NCI-H2029 treated with DMSO at 0.1 percent for 48 hours (cell line): ENCODE data around the gene TPRA1.
A peak's percentile ranks its signal among the peaks of the same experiment; 100 is the strongest.
"Not testable (repeated sequence)": the region's sequence is repeated elsewhere in the genome, so short reads cannot be mapped to it uniquely, and the experiment has no call there.

Source experiments
- DNase-seq: peaks from one replicate; lab custom pipeline; 2025; lab: John Stamatoyannopoulos, UW

Gene TPRA1

DNA sequence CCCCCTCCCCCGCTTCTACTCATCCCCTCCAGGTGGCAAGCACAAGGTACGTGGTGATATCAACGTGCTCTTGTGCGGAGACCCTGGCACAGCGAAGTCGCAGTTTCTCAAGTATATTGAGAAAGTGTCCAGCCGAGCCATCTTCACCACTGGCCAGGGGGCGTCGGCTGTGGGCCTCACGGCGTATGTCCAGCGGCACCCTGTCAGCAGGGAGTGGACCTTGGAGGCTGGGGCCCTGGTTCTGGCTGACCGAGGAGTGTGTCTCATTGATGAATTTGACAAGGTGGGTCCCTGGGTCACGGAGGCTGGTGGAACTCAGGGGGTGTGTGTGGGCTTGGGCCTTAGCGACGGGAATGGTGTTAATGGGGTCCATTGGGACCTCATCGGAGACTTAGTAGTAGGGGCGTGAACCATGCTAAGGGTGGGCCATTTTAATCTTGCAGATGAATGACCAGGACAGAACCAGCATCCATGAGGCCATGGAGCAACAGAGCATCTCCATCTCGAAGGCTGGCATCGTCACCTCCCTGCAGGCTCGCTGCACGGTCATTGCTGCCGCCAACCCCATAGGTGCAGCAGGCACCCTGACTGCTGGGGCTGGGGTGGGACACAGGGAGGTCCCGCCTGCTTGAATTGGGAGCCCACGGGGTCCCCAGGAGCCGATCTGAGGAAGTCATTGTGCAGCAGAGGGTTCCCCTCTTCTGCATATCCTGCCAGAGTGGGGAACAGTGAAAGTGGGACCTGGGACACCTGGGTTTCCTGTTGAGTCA lies 26.5 kb upstream of the TPRA1 start:
- no peak for DNase-seq

DNA sequence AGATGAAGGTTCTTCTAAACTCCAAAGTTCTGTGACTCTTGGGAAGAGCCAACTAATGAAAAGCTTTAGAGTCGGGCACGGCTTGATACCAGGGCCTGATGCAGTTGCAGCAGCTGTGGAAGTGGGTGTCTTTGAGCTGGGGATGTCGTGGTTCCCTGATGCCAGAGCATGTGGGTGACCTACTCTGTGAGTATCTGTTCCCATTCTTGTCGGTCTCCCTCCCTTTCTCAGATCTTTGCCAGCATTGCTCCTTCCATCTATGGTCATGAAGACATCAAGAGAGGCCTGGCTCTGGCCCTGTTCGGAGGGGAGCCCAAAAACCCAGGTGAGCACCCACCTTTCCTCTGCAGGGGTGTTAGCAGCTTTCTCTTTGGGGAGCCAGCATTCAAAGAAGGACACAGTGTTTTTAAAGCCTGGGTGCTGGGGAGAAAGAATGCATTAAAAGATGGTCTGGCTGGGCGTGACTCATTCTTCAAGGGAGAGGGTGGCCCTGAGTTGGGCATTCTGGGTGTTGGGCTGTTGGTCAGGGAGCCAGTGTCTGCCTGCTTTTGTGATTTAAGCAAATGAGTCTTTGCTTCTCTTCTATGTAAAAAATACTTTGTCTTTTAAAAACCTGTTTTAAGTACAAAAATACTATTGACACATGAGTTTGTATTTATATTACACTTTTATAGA lies 25.2 kb upstream of the TPRA1 start:
- no peak for DNase-seq

DNA sequence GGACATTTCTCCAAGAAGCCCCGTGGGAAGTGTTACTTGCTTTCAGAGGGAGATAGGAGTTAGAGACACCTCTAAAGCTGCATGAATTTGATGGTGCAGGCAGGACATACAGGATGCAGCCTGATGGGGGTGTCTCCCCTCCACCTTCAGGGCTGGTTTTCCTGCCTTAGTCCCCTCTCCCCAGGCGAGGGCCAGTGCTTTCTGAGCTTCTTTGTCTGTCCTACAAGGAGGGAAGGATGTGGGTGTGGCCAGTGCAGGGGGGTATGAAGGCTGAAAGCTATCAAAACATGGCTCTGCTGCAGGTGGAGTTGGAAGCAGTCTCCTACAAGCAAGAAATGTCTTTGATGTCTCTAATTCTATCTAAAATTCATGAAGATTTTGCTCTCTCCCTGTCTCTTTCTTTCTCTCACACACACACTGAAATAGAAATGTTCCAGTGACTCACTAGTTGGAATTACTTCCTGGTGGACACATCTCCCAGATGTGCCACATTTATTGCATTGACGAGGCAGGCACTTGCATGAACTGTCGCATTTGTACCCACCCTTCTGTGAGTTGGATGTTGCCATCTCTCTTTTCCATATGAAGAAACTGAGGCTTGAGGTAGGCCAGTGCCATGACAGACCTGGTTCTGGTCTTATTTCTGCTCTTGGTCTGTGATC lies 24.5 kb upstream of the TPRA1 start:
- no peak for DNase-seq

DNA sequence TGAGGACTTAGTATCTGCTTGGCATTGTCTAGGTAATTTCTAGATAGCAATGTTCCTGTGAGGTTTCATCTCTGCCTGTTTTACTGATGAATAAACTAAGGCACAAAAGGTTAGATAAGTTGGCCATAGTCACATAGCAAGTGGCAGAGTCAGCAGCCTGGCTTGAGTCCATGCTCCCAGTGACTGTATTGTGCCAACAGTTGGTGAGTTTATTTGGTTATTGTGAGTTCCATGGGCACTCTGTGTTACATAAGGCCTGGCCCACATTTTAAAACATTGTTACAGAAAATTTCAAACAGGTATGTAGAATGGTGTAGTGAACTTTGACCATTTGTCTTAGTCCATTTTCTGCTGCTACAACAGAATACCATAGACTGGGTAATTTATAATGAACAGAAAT lies 22.9 kb upstream of the TPRA1 start:
- DNase-seq: no peak

DNA sequence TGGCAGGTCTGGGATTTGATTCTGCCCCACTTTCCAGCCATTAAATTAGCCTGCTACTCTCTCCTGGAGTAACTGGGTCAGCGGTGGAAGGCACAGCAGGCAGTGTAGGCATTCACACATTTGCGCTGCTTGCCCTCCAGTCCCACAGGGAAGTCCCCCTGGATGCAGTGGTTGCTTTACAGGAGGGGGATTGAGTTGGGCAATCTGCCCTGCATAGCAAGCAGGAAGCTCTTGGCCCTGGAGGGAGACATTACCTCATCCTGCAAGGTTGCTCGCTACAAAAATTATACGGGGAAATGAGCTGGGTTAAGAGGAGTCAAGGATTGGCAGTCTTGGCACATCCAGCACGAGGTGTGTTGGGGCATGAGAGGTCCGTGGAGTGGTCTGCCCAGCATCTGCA lies 22.4 kb upstream of the TPRA1 start:
- DNase-seq: peak; percentile 83

DNA sequence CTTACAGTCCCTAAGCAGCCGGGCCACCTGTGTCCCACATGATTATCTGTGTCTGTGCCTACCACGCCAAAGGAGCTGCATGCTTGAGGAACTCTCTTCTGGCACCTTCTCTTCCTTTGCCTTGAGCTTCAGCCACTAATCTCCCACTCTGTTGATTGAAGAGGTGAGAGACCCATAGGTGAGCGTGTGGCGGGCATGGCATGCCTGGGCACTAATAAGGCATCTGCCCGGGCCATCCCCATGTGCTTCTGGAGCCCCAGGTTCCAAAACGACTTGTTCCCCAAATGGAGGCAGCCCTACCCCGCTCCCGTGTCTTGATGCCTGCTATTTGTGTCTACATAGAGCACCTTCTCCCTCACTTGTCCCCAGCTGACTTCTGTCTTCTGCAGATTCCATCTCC lies 20.7 kb upstream of the TPRA1 start:
- DNase-seq: no peak

DNA sequence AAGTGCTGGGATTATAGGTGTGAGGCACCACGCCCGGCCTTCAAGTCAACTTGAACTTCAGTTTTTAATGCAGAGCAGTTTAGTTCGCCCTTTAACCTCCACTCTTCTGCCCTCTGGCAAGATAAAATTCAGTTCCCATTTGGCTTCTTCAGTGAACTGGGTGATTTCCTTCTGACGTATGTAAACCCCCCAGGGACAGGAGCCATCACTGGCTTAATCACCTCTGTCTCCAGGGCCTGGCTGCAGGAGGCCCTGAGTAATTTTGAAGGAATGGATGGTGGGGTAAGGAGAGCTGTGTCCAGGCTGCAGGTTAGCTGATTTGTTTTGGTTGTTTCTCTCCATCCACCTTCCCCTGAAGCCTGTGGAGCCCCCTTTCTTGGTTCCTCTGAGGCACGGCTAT lies 19.6 kb upstream of the TPRA1 start:
- DNase-seq: no peak

DNA sequence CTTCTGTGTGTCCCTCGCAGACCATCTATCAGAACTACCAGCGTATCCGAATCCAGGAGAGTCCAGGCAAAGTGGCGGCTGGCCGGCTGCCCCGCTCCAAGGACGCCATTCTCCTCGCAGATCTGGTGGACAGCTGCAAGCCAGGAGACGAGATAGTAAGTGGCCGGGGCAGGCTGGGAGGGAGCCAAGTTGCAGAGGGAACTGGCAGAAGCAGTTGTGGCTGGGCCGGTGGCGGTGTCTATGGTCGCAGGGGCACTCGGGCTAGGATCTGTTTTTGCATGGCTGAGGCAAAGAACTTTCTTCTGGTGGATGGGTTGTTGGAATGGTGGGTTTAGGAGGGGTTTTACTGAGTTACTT lies 17.8 kb upstream of the TPRA1 start:
- DNase-seq: no peak

DNA sequence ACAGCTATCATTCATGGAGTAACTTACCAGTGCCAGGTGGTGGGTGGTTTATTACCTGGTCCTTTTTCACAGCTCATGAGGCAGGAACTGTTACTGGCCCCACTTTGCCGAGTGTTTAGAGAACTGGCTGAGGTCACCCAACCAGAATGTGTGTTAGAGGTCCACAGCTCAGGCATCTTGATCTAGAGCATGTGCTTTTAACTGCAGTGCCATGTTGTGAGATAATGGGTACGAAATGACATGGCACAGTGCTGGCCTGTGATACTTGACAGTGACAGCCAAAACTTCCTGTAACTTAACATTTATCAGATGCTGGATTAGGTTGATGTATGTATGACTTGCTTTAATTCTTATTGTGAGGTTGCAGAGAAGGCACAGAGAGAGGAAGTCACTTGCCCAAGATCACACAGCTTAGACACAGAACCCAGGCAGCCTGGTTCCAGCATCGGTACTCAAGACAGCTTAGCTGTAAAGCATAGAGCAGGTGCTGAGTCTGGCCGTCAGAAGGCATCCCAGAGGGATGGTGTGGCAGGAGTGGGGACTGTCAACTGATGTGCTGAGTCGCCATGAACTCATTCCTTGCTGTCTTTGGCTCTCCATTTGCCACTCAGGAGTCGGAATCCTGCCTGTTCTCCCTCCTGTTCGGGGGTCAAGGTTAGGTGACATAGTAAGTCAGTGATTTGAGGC lies 17.3 kb upstream of the TPRA1 start:
- DNase-seq: no peak

DNA sequence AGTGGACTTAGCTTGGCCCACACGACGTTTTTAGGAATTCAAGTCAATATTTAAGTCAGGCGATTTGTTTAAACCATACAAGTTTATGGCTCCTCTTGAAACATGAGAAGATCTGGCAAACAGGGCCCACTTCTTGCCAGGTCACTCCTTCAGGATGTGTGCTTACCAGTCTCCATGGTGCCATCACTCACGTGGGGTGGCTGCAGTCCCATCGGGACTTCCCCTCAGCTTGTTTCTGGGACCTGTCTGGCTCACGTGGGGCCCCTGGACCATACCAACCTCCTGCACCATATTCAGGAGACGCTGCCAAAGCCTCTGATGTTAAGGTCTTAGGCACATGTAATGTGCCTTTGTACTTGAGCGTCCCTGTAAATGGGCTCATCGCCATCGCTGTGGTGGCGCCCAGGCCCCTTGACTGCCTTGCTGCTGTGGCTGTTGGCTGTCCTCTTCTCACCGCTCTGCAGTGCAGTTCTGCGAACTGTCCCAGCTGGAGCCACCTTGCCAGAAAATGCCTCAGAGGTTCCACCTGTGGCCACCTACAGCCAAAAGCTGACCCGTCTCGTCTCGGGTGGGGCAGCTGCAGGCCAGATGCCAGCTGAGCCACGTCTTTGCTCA lies 16.6 kb upstream of the TPRA1 start:
- DNase-seq: peak; percentile 82

DNA sequence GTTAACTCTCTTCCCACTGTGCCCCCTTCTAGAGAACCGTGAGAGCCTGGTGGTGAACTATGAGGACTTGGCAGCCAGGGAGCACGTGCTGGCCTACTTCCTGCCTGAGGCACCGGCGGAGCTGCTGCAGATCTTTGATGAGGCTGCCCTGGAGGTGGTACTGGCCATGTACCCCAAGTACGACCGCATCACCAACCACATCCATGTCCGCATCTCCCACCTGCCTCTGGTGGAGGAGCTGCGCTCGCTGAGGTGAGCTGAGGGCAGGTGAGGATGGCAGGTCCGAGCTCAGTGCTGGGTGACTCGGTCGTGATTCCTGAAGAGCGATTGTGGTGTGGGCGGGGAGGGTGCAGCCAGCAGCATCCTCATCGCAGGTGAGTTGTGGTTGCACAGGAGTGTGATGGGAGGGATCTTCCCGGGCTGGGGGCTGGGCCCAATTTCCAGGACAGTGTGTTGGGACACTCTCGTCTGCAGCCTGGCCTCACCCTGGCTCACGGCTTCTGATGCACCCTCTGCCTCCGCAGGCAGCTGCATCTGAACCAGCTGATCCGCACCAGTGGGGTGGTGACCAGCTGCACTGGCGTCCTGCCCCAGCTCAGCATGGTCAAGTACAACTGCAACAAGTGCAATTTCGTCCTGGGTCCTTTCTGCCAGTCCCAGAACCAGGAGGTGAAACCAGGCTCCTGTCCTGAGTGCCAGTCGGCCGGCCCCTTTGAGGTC lies 15.7 kb upstream of the TPRA1 start:
- no peak for DNase-seq

DNA sequence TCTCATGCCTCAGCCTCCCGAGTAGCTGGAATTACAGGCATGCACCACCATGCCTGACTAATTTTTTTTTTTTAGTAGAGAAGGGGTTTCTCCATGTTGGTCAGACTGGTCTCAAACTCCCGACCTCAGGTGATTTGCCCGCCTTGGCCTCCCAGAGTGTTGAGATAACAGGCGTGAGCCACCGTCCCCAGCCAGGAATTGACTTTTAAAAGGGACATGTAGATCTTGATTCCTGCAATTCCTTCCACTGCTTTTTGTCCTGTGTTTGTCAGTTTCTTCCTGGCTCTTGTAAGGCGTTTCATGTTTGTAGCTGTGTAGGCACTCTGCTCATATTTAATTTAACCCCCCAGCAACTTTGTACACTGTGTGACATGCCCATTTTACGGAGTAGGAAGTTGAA lies 15.0 kb upstream of the TPRA1 start:
- DNase-seq: not testable (repeated sequence)

DNA sequence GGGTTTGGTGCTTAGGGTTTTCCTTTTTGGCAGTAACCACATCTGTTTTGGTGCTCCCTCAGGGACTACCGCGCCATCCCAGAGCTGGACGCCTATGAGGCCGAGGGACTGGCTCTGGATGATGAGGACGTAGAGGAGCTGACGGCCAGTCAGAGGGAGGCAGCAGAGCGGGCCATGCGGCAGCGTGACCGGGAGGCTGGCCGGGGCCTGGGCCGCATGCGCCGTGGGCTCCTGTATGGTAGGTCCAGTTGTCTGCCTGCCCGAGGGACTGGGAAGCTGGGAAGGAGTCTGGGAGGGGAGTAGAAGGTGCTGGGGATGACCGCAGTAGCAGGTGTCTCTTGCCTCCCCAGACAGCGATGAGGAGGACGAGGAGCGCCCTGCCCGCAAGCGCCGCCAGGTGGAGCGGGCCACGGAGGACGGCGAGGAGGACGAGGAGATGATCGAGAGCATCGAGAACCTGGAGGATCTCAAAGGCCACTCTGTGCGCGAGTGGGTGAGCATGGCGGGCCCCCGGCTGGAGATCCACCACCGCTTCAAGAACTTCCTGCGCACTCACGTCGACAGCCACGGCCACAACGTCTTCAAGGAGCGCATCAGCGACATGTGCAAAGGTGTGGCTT lies 14.1 kb upstream of the TPRA1 start:
- DNase-seq: no peak

DNA sequence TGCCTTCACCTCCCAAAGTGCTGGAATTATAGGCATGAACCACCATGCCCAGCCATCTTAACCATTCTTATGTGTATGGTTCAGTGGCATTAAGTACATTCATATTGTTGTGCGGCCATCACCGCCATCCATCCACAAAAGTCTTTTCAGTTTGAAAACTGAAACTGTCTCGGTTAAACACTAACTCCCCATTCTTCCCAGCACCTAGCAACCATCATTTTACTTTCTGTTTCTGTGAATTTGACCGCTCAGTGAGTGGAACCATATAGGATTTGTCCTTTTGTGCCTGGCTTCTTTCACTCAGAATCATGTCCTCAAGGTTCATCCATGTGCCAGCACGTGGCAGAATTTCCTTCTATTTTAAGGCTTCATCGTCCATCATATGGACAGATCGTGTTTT lies 13.5 kb upstream of the TPRA1 start:
- DNase-seq: no peak

DNA sequence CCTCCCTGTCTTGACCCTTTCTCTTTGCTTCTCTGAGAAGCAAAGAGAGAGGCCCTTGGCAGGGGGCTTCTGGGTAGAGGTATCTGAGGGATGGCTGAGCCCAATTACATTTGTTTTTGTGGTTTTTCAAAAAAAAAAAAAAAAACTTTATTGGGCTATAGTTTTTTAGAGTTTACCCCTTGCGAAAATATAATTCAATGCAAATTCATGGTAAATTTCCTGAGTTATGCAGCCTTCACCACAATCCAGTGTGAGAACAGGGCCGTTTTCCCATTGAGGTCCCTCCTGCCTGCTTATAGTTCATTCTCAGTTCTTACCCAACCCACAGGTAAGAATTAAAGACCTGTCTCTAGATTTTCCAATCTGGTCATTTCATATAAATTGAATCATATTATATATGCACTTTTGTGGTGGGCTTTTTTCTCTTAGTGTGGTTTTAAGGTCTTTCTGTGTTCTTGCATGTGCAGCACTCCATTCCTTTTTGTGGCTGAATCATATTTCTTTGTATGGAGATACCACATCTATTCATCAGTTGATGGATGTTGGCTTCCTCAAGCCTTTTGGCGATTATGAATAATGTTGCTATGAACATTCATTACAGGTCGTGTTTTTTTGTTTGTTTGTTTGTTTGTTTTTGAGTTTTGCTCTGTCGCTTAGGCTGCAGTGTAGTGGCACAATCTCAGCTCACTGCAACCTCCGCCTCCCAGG lies 10.4 kb upstream of the TPRA1 start:
- DNase-seq: no peak

DNA sequence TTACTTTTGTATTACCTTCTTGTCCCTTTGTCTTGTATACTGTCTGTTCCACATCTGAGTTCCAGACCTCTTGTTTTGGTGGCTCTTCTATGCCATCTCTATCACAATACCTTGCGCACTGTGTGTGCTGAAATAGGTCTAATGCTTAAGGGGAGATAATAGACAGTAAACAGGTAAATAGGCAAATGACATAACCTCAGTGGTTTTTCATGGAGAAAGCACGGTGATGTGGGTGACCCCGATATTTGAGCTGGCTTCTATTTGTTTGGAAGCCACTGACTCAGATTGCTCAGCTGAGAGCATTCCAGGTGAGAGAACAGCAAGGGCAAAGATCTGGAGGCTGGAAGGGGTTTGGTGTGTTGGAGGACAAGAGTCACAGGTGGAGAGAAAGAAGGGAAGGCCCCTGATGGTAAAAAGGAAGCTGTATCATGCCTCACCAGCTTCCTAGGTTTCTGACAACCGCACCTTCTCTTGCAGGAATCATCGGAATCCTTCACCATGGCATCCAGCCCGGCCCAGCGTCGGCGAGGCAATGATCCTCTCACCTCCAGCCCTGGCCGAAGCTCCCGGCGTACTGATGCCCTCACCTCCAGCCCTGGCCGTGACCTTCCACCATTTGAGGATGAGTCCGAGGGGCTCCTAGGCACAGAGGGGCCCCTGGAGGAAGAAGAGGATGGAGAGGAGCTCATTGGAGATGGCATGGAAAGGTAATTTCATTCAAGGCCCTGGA lies 8.5 kb upstream of the TPRA1 start:
- peak; percentile 28 for DNase-seq

DNA sequence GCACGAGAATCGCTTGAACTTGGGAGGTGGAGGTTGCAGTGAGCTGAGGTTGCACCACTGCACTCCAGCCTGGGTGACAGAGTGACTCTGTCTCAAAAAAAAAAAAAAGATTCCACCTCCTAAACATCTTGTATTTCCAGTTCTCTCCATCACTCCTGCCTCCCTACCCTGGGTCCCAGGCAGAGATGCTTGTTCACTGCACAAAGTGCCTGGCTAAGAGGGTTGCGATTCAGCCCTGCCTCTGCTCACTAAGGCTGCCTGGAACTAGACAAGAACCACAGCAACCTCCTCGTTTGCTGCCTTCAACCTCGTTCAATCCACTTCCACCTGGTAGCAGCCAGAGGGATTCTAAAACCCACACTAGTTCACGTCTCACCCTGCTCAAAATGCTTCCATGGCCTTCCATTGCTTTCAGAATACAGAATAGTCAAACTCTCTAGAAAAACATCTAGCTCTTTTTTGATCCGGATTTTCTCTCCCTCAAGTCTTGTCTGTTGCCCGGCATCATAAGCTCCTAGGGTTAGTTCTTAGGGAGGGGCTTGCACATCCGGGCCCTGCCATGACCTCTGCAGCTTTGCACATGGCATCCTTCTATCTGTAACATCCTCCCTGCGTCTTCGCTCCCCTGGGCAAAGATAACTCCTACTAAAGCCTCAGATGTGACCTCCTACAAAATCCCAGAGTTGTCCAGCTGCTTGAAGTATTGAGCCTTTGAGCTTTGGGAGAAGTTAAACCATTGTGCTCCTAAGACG lies 6.7 kb upstream of the TPRA1 start:
- DNase-seq: no peak

DNA sequence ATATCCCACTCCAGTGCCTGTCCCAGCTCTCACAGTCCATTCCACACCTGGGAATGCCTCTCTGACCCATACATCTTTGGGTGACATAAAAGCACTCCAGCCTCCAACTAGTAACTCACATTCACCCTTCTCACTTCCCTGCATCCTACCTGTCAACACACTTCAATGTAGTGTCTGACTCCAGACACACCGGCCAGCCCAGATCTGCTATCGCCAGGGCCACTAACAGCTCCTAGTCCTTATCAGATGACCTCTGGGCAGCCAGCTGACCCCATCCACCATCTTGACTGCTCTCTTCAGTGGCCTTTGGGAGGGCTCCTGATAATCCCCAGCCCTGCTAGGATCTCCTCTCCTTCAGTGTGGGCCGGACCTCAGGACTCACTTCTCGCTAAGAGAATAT lies 4.8 kb upstream of the TPRA1 start:
- DNase-seq: no peak

DNA sequence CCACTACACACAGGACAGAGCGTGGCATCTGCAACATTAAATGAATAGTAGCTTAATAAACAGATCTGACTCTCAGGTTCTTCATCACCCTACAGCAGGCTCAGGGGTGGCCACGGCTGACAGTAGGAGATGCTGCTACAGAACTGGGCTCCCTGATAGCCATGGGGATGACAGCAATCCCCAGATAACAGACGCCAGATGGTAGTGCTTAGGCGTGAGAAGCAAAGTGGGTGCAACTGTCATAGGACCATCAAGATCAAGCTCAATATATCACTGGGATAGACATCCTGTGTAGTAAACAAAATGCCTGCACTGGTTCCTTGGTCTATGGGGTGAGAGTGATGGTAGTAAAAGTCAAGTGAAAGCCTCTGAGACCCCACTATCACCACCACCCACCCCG lies 2.6 kb upstream of the TPRA1 start:
- DNase-seq: no peak
